ENCODE data around the gene NEFH. TPM values are rescaled to one million over a fixed set of nuclear protein-coding genes. Genes with fewer than 3 reads are reported as not detected.
"Not testable (repeated sequence)": the region's sequence is repeated elsewhere in the genome, so short reads cannot be mapped to it uniquely, and the experiment has no call there.

NEFH gene, protein sequence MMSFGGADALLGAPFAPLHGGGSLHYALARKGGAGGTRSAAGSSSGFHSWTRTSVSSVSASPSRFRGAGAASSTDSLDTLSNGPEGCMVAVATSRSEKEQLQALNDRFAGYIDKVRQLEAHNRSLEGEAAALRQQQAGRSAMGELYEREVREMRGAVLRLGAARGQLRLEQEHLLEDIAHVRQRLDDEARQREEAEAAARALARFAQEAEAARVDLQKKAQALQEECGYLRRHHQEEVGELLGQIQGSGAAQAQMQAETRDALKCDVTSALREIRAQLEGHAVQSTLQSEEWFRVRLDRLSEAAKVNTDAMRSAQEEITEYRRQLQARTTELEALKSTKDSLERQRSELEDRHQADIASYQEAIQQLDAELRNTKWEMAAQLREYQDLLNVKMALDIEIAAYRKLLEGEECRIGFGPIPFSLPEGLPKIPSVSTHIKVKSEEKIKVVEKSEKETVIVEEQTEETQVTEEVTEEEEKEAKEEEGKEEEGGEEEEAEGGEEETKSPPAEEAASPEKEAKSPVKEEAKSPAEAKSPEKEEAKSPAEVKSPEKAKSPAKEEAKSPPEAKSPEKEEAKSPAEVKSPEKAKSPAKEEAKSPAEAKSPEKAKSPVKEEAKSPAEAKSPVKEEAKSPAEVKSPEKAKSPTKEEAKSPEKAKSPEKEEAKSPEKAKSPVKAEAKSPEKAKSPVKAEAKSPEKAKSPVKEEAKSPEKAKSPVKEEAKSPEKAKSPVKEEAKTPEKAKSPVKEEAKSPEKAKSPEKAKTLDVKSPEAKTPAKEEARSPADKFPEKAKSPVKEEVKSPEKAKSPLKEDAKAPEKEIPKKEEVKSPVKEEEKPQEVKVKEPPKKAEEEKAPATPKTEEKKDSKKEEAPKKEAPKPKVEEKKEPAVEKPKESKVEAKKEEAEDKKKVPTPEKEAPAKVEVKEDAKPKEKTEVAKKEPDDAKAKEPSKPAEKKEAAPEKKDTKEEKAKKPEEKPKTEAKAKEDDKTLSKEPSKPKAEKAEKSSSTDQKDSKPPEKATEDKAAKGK
- under 1 TPM; 0.33 to 0.42 TPM for total RNA-seq
- long read RNA-seq, donor 1 = 0 reads
- long read RNA-seq, donor 2, partial matches to known transcripts = 0 of 2 reads
- long read RNA-seq, donor 2, other reads (novel, unspliced or antisense) = 0 of 2 reads

DNA sequence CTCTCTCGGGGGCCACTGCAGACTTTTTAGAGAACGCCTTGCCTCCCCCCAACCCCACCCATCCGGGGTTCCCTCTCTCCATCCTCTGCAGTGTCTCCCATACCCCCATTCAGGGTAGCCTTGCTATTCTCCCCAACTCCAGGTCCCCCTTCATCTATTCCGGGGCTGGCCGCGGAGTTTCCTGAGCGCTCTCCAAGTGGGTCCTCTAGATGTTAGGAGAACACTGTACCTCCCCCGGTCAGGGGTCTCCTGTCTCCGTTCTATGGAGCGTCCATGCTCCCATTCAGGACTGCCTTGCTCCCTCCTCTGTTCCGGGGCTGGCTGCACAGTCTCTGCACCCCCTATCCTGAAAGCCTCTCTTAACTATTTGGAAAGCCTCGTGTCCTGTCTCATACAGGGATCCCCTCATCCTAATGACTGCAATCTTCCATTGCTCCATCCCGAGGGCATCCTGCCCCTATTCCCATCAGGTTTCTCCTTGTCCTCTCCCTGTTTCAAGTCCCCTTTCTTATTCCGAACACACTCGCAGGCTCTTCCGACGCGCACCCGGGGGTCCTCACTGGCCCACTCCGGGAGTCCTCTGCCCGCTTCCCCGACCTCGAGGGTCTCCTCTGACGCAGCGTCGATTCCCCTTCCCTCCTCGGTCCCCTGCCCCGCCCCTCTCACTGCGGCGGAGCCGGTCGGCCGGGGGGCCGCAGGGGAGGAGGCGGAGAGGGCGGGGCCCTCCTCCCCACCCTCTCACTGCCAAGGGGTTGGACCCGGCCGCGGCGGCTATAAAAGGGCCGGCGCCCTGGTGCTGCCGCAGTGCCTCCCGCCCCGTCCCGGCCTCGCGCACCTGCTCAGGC, at the start of gene NEFH:
NEFH (plus strand) TSS at position 802 of the 845 bp plus-strand sequence. CDS start 45 bp downstream, outside the sequence.
- DNase-seq (ENCODE audit: low spot score) = no peak
- intact Hi-C loops (cut with DNase I) = no loop called here

DNA sequence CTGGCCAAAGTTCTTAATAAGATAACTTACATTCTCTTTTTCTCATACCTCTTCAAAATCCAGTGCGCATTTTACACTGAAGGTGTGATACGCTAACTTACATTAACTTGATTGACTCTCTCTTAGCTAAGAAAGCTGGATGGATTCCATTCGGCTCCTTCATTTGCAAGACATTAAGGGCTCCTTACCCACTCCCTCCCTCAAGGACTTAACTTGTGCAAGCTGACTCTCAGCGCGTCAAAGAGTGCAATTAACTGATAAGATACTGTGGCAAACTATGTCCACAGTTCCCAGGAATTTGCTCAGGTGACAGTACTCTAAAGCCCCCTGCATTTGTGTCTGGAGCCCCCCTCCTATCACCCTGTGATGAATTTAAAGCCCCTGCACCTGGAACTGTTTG, 48.0 kb upstream of the NEFH start:
- no peak for DNase-seq (ENCODE audit: low spot score)
- intact Hi-C loops (cut with DNase I) = loop anchor here in 1 of 2 donors (5.0 kb wide), 1 partner anchor 1870 kb away; no protein-coding TSS in a partner anchor

DNA sequence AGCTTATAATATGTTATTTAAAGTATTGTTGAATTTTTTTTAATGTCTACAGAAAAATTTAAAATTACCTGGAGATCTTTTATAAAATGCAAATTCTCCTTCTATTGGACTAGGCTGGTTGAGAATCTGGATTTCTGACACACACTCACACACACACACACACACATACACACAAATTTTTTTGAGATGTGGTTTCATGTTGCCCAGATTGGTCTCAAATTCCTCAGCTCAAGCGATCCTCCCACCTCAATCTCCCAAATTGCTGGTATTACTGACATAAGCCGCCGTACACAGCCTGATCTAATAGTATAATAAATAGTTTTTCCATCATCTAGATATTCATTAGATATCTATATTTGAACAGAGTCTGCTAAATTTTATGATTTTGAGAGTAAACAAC, 46.2 kb upstream of the NEFH start:
- intact Hi-C loops (cut with DNase I) = loop anchor here in 1 of 2 donors (5.0 kb wide), 1 partner anchor 1868 kb away; no protein-coding TSS in a partner anchor
- DNase-seq (ENCODE audit: low spot score) = no peak

DNA sequence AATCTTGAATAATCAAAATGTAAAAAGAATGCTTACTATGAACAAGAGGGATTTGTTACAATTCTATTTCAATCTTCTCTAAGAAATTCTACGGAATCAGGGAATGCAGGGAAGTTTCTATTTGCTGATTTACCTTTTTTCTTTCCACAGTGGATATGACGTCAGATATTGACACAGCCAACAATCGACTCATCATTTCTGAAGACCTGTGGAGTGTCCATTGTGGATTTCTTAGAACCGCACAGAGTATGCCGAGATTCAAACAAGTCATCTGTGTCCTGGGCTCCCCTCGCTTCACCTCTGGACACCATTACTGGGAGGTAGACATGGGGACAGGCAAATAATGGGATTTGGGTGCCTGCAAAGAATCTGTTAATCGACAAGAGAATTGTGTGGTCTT, 45.7 kb upstream of the NEFH start:
- DNase-seq (ENCODE audit: low spot score) = no peak
- intact Hi-C loops (cut with DNase I) = loop anchor here in 1 of 2 donors (5.0 kb wide), 1 partner anchor 1868 kb away; no protein-coding TSS in a partner anchor

DNA sequence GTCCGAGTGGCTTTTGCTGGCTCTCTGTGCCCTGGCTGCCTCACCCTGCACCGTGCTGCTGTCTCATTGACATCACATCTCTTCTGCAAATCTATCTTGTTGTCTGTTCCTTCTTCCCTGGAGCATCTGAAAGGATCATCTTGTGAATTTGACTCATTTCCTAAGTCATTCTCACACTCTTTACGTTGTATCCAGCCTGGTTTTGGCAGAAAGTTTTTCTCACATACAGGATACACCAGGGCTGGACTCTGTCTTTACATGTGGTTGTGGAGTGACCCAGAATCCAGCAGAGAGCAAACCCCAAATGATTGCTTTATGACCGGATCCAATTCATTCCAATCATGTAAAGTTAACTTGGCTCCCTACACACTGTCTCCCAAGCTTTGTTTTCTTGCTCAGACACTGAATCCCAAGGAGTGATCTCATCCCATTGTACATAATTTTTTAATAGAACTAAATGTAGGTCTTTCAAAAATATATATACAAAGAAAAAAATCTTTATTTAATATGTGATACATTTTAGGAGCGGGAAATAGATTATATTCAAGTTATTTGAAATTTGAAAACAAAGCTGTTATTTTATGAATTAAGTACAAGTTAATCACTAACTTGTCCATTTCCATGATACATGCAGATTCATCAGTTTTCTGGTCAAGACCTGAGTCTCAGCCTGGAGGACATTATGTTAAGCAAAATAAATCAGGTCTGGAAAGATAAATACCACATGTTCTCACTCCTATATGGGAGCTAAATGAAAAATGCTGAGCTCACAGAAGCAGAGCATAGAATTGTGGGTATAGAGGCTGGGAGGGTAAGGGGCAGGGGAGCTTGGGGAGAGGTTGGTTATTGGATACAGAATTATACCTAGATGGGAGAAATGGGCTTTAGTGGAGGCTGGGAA, 44.5 kb upstream of the NEFH start:
- intact Hi-C loops (cut with DNase I) = no loop called here
- no peak for DNase-seq (ENCODE audit: low spot score)

DNA sequence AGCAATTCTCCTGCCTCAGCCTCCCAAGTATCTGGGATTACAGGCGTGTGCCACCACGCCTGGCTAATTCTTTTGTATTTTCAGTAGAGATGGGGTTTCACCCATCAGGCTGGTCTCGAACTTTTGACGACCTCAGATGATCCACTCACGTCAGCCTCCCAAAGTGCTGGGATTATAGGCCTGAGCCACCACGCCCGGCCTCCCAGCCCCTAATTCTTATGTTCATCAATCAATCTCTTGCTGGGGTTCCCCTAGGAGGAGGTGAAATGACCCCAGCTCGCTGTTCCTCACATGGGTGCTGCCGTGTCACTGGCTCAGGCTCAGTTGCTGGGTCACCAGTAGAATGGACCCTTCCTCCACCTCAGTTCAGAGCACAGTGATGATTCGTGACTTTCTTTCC, 41.7 kb upstream of the NEFH start, which contains the start of gene RFPL1:
RFPL1 (plus strand) TSS at position 301 of the 400 bp plus-strand sequence.
- DNase-seq (ENCODE audit: low spot score); intact Hi-C loops (cut with DNase I): not testable (repeated sequence)

DNA sequence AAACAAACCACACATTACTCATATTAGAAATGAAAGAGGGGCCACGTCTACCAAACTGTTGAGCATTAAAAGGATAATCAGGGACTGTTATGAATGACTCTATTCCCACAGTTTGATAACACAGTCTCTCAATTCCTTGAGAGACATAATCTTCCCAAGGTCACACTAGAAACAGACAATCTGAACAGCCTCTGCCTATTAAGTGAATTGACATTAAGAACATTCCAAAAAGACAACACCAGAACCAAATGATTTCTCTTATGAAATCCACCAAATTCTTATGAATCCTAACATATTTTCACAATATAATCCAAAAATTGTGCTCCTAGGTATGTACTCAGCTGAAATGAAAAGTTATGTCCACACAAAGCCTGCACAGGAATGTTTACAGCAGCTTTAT, 37.0 kb upstream of the NEFH start:
- no peak for DNase-seq (ENCODE audit: low spot score)
- intact Hi-C loops (cut with DNase I) = no loop called here

DNA sequence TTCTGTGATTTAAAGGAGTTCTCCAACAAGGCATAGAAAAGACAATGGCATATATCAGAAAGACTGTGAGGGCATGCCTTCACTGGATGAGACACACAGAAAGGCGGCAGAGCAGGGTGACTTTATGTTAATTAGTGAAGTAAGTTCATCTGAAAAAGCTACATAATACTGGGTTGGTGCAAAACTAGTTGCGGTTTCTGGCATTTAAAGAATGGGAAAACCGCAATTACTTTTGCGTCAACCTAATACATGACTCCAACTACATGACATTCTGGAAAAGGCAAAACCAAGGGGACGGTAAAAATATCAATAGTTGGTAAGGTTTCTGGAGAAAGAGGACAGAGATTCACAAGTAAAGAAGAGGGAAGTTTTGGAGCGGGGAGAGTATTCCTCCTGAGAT, 36.6 kb upstream of the NEFH start:
- no peak for DNase-seq (ENCODE audit: low spot score)
- intact Hi-C loops (cut with DNase I) = no loop called here

DNA sequence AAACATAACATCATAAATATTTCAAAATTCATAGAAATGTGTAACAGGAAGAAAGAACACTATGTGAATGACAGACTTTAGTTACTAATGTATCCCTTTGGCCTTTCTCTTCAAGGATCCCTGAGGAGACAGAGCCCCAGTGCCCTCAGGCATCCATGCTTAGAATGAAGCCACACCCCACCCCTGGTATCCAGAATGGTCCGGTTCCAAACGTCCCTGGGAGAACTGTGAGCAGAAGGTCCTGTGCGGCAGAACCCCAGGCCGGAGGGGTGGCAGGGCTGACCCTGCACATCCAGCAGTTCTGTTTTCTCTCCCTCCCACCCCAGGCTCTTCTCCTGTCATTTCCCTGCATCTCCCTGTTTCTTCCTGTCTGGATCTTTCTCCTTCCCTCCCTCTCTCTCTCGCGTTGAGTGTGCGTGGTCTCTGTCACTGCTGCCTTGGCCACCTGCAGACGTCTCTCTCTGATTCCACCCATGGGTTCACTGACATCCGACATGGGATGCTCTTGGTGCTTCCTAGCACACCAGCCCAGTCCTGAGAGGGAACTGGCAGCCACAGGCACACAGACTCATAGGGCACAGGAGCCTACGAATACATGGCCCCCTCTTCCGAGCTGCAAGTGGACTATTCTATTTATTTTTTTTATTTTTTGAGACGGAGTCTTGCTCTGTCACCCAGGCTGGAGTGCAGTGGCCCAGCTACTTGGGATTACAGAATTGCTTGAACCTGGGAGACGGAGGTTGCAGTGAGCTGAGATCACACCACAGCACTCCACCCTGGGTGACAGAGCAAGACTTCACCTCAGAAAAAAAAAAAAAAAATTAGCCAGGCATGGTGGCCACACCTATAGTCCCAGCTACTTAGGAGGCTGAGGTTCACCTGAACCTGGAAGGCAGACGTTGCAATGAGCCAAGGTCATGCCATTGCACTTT, 35.9 kb upstream of the NEFH start:
- DNase-seq (ENCODE audit: low spot score) = no peak
- intact Hi-C loops (cut with DNase I) = no loop called here

DNA sequence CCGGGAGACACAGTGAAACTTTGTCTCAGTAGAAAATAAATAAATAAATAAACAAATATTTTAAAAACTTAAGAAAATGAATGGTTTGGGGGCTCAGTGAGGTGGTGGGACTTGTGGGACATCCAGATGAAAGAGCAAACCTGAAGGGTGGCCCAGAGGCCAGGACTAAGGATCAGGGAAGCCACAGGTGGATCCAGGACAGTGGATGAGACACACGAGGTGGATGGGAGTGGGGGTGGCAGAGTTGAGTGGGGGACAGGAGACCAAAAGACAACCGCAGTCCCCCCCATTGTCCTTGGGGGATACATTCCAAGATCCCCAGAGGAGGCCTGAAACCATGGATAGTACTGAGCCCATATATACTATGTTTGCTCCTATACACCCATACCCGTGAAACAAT, 34.5 kb upstream of the NEFH start:
- intact Hi-C loops (cut with DNase I) = no loop called here
- DNase-seq (ENCODE audit: low spot score) = no peak

DNA sequence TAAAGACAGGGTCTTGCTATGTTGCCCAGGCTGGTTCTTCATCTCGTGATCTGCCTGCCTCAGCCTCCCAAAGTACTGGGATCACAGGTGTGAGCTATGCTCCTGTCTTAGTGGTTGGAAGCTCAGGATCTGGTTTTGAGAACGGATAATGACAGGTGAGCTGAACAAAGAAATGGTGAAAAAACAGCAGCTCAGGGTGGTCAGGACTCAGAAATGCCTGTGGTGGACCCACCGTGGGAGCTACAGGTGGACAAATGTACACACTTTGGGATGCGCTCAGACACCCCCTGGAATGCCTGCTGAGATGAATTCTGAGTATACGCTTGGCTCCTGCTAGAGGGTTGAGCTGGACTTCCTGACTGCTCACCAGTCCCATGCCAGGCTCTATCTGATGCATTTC, 32.1 kb upstream of the NEFH start:
- intact Hi-C loops (cut with DNase I) = no loop called here
- no peak for DNase-seq (ENCODE audit: low spot score)

DNA sequence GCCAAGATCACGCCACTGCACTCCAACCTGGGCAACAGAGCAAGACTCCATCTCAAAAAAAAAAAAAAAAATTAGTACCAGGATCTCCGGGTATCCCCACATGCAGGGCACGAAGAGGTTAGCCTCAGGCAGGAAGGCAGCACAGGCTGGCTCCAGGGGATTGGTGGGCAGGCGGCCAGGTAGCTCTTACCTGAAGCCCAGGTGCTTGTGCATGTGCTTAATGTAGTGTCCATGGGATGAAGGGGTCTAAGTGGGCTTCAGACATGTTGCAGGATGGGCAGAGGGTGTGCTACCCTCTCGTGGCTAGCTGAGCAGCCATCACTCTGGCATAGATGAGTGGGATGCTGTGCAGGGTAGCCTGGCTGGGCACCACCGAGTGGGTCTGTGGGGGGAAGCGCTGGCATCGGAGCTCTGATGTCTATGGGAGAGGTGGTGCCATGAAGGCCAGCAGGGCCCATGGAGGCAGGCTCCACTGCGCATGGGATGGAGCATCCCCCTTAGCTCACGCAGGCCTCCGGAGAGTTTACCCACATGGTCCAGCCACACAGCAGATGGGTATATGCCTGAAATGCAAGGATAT, 30.6 kb upstream of the NEFH start:
- intact Hi-C loops (cut with DNase I) = no loop called here
- DNase-seq (ENCODE audit: low spot score) = no peak

DNA sequence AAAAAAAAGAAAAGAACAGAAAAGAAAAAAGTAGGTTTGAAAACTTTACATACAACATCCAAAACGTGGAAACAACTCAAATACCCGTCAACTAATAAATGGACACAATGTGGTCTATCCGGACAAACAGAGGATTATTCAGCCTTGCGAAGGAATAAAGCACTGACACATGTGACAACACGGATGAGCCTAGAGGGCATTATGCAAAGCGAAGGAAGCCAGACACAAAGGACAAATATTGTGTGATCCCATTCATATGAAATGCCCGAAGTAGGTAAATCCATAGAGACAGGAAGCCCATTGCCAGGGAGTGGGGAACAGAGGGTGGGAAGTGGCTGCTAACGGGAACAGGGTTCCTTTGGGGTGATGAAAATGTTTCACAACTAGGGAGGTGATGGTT, 29.8 kb upstream of the NEFH start:
- intact Hi-C loops (cut with DNase I) = no loop called here
- no peak for DNase-seq (ENCODE audit: low spot score)

DNA sequence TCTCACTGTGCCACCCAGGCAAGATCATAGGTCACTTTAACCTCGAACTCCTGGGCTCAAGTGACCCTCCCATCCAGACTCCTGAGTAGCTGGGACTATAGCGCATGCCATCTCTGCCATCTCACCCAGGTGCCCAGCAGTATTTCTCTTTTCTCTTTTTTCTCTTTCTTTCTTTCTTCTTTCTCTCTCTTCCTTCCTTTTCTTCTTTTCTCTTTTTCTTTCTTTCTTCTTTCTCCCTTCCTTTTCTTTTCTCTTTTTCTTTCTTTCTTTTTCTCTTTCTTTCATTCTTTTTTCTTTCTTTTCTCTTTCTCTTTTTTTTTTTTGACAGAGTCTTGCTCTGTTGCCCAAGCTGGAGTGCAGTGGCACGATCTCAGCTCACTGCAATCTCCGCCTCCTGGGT, 28.2 kb upstream of the NEFH start:
- intact Hi-C loops (cut with DNase I) = no loop called here

DNA sequence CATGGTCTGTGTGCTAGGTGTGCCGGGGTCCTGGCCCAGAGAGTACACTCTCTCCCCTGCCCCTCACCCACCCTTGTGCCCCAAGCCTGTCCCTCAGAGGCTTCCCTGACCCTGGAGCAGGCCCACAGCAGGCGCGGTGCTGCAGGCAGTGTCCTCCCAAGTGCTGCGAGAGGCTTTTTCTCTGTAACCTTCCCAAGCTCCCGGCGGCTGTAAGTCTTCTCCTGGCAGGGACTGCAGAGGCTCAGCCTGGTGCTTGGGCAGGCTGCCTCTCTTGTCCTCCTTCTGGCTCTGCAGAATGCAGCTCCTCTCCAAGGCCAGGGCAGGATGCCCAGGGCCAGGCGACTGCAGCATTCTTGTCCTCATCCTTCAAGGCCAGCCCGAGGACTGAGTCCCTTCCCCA, 25.7 kb upstream of the NEFH start:
- intact Hi-C loops (cut with DNase I) = no loop called here
- no peak for DNase-seq (ENCODE audit: low spot score)

More for the DNA sequence above, 28.2 kb upstream of the NEFH start:
- no peak for DNase-seq (ENCODE audit: low spot score)

DNA sequence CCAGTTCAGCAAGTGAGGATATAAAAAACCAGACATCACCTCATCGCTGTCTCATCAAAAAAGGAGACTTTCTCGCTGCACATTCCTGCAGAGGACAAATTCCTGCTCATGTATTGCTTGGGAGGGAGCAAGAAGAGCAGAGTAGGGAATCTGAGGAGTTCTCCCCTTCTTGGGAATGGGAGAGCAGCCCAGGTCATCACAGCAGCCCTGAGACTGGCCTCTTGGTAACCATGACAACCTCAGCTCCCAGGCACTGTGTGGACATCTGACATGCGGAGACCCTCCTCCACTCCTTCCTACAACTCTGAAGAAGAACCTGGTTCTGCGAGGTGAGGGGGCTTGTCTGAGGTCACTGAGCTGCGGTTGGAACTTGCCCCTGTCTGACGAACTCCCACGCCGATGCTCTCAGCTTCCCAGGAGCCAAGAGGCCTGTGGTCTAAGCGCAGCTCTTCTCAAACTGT, 23.8 kb upstream of the NEFH start:
- peak; percentile 50 for DNase-seq (ENCODE audit: low spot score)
- intact Hi-C loops (cut with DNase I) = no loop called here
